WTC11 (cell line): ENCODE data around the gene TGFBR2.

Experiments
- CREB1 ChIP-seq: sonication (generic); formaldehyde crosslinking; IDR thresholded peaks from 2 replicates; pipeline ENCODE4 v1.8.0; 2023; ENCODE audit warnings: mild to moderate bottlenecking, missing genetic modification reagents
- NFE2L1 ChIP-seq: sonication (generic); formaldehyde crosslinking; IDR thresholded peaks from 2 replicates; pipeline ENCODE4 v1.8.1; 2023; ENCODE audit warnings: missing genetic modification reagents
- TCF7 ChIP-seq: sonication (generic); formaldehyde crosslinking; IDR thresholded peaks from 2 replicates; pipeline ENCODE4 v1.8.0; 2022; ENCODE audit warnings: mild to moderate bottlenecking, low read depth, missing genetic modification reagents, moderate library complexity
- TF ChIP-seq, protein P1 (sequence below): fragments of 200-600 bp; IDR thresholded peaks from 2 replicates; pipeline ENCODE4 v1.8.0; 2022; ENCODE audit warnings: antibody characterized with exemption
- TF ChIP-seq, protein P2 (sequence below): sonication (generic); formaldehyde crosslinking; IDR thresholded peaks from 2 replicates; pipeline ENCODE4 v1.8.0; 2022; ENCODE audit warnings: mild to moderate bottlenecking, missing genetic modification reagents
- TF ChIP-seq, protein P3 (sequence below): sonication (generic); formaldehyde crosslinking; IDR thresholded peaks from 2 replicates; pipeline ENCODE4 v1.8.1; 2023; ENCODE audit warnings: mild to moderate bottlenecking, missing genetic modification reagents, moderate library complexity

DNA sequence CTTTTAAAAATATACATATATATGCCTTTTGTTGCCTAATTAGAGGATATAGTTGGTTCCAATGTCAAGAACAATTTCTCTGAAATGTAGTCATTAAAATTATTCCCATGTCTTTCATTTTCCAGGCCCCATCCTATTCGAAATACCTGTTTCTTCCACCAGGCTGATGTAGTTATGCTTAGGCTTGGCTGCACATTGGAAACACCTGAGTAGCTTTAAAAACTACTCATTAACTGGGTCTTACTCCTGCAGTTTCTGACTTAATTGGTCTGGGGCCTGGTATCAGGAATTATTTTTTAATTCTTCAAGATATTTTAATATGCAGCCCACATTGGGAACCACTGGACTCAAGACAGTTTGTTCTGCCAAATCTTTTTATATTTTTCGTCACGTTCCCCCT lies 53.7 kb downstream of the TGFBR2 start:
- TF ChIP-seq, protein P1, sequence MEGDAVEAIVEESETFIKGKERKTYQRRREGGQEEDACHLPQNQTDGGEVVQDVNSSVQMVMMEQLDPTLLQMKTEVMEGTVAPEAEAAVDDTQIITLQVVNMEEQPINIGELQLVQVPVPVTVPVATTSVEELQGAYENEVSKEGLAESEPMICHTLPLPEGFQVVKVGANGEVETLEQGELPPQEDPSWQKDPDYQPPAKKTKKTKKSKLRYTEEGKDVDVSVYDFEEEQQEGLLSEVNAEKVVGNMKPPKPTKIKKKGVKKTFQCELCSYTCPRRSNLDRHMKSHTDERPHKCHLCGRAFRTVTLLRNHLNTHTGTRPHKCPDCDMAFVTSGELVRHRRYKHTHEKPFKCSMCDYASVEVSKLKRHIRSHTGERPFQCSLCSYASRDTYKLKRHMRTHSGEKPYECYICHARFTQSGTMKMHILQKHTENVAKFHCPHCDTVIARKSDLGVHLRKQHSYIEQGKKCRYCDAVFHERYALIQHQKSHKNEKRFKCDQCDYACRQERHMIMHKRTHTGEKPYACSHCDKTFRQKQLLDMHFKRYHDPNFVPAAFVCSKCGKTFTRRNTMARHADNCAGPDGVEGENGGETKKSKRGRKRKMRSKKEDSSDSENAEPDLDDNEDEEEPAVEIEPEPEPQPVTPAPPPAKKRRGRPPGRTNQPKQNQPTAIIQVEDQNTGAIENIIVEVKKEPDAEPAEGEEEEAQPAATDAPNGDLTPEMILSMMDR, result no peak
- TF ChIP-seq, protein P2, sequence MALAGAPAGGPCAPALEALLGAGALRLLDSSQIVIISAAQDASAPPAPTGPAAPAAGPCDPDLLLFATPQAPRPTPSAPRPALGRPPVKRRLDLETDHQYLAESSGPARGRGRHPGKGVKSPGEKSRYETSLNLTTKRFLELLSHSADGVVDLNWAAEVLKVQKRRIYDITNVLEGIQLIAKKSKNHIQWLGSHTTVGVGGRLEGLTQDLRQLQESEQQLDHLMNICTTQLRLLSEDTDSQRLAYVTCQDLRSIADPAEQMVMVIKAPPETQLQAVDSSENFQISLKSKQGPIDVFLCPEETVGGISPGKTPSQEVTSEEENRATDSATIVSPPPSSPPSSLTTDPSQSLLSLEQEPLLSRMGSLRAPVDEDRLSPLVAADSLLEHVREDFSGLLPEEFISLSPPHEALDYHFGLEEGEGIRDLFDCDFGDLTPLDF (CRISPR knock-in tag), result no peak
- TF ChIP-seq, protein P3, sequence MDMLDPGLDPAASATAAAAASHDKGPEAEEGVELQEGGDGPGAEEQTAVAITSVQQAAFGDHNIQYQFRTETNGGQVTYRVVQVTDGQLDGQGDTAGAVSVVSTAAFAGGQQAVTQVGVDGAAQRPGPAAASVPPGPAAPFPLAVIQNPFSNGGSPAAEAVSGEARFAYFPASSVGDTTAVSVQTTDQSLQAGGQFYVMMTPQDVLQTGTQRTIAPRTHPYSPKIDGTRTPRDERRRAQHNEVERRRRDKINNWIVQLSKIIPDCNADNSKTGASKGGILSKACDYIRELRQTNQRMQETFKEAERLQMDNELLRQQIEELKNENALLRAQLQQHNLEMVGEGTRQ (CRISPR knock-in tag), result no peak
- TF ChIP-seq NFE2L1, result no peak
- no peak for TF ChIP-seq TCF7
- no peak for TF ChIP-seq CREB1 (CRISPR knock-in tag)
